ENCODE data around the gene LPAR2. TPM values are rescaled to one million over a fixed set of nuclear protein-coding genes. Genes with fewer than 3 reads are reported as not detected.

The LPAR2 gene
- total and polyA plus RNA-seq, 11 donors: 0.24 to 6.1 (median 0.74) TPM; not detected in 1

DNA sequence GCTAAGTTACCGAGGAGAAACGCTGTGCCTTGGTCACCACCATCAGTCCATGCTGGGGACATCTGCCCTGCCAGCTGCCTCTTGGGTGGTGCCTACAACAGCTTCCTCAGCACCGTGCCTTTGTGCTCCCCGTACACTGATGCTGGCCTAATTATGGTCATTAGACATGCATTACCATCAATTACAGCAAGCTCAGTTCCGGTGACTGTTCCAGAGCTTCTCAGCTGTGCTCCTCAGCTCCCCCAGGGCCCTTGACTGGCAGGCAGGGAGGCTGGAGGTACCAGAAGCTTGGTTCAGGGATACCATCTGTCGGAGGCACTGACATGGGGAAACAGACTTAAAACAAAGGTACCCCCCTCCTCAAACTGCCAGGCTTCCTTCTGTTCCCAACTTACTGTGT, 49.8 kb downstream of the LPAR2 start:
- 78 to 94% (median 91%) methylated on average over 6 of the region's 6 CpGs for WGBS, 4 donors
- no peak overlapping the region for H3K4me3 ChIP-seq
- DNase-seq: no peak
- H3K9me3 ChIP-seq: no peaks in the 10 kb centered on the region
- TF ChIP-seq, protein P1, sequence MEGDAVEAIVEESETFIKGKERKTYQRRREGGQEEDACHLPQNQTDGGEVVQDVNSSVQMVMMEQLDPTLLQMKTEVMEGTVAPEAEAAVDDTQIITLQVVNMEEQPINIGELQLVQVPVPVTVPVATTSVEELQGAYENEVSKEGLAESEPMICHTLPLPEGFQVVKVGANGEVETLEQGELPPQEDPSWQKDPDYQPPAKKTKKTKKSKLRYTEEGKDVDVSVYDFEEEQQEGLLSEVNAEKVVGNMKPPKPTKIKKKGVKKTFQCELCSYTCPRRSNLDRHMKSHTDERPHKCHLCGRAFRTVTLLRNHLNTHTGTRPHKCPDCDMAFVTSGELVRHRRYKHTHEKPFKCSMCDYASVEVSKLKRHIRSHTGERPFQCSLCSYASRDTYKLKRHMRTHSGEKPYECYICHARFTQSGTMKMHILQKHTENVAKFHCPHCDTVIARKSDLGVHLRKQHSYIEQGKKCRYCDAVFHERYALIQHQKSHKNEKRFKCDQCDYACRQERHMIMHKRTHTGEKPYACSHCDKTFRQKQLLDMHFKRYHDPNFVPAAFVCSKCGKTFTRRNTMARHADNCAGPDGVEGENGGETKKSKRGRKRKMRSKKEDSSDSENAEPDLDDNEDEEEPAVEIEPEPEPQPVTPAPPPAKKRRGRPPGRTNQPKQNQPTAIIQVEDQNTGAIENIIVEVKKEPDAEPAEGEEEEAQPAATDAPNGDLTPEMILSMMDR (IDR thresholded peaks at IDR 0.05): no peak
- no peak for TF ChIP-seq POLR2A (IDR thresholded peaks at IDR 0.05)
- ATAC-seq: no peak
- H3K27ac ChIP-seq: no peak overlapping the region
- no peaks in the 10 kb centered on the region for H3K27me3 ChIP-seq
- intact Hi-C loops (cut with DNase I): no loop called here
- H3K36me3 ChIP-seq: no peaks in the 10 kb centered on the region
- H3K4me1 ChIP-seq: no peaks in the 10 kb centered on the region

DNA sequence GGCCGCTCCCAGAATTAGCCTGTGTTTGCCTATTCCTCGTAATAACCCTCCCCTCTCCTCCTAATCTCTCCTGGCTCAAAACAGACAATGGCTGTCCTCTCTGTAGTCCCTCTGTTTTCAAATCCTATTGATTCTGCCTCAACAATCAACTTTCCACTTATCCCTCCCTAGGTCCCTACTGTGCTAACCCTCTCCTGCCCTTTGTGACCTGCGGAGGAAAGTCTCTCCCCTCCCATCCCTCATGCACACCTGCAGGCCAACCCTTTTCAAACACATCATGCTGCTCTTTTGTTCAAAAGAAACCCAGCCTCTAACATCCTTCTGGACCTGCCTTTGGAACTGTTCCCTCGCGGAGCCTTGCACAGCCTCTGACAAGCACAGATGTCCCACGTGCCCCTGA, 52.6 kb downstream of the LPAR2 start:
- intact Hi-C loops (cut with DNase I): no loop called here
- Histone ChIP-seq H3K36me3 (no peaks in the 10 kb centered on the region), H3K4me1 (no peaks in the 10 kb centered on the region), H3K27me3 (no peaks in the 10 kb centered on the region), H3K27ac (no peak overlapping the region), H3K9me3 (no peaks in the 10 kb centered on the region), H3K4me3 (no peak overlapping the region)
- 78 to 83% (median 80%) methylated on average over 6 of the region's 6 CpGs for WGBS, 4 donors
- DNase-seq: no peak
- no peak for TF ChIP-seq POLR2A (IDR thresholded peaks at IDR 0.05)
- no peak for ATAC-seq

Other genes starting within 250 kb of the LPAR2 start
- 10 to 100 TPM; 18.1 to 49.5 (median 35.5) TPM for gene GATAD2A, start 222.5 kb downstream of the LPAR2 start, total RNA-seq
- 10 to 100 TPM in 1 of 2 donors, 1 to 10 TPM in 1; 7.5 to 27.0 TPM for gene GATAD2A, start 222.5 kb downstream of the LPAR2 start, polyA plus RNA-seq
- 1 to 10 TPM in 1 of 9 donors, under 1 TPM in 8; 0.28 to 1.0 (median 0.54) TPM for gene TSSK6, start 112.7 kb downstream of the LPAR2 start, total RNA-seq
- under 1 TPM; 0.57 to 0.61 TPM for gene TSSK6, start 112.7 kb downstream of the LPAR2 start, polyA plus RNA-seq
- gene NDUFA13, start 112.0 kb downstream of the LPAR2 start, total RNA-seq: 1,000 to 10,000 TPM in 3 of 9 donors, 100 to 1,000 TPM in 6; 101 to 1,154 (median 960) TPM
- 1,000 to 10,000 TPM in 1 of 2 donors, 100 to 1,000 TPM in 1; 856 to 1,476 TPM for gene NDUFA13, start 112.0 kb downstream of the LPAR2 start, polyA plus RNA-seq
- 1 to 10 TPM in 8 of 9 donors, not detected in 1; 1.2 to 5.4 (median 2.3) TPM for gene YJEFN3, start 99.3 kb downstream of the LPAR2 start, total RNA-seq
- gene YJEFN3, start 99.3 kb downstream of the LPAR2 start, polyA plus RNA-seq: 1 to 10 TPM; 3.6 to 5.3 TPM
- gene CILP2, start 90.0 kb downstream of the LPAR2 start, total RNA-seq: under 1 TPM in 7 of 9 donors, not detected in 2; 0.07 to 0.61 (median 0.22) TPM
- gene CILP2, start 90.0 kb downstream of the LPAR2 start, polyA plus RNA-seq: under 1 TPM; 0.08 to 0.24 TPM
- under 1 TPM in 2 of 9 donors, not detected in 7; 0.43 to 0.69 TPM for gene PBX4, start 9.5 kb downstream of the LPAR2 start, total RNA-seq
- gene PBX4, start 9.5 kb downstream of the LPAR2 start, polyA plus RNA-seq: under 1 TPM in 1 of 2 donors, not detected in 1; 0.53 TPM
- gene GMIP, start 15.4 kb upstream of the LPAR2 start, total RNA-seq: 10 to 100 TPM in 2 of 9 donors, 1 to 10 TPM in 7; 1.1 to 21.7 (median 2.5) TPM
- 1 to 10 TPM; 2.1 TPM for gene GMIP, start 15.4 kb upstream of the LPAR2 start, polyA plus RNA-seq
- 10 to 100 TPM; 15.7 to 65.8 (median 23.1) TPM for gene ATP13A1, start 35.5 kb upstream of the LPAR2 start, total RNA-seq
- 10 to 100 TPM; 16.1 to 22.0 TPM for gene ATP13A1, start 35.5 kb upstream of the LPAR2 start, polyA plus RNA-seq
- 1 to 10 TPM; 1.5 to 6.8 (median 3.4) TPM for gene ZNF101, start 40.6 kb upstream of the LPAR2 start, total RNA-seq
- 1 to 10 TPM; 3.4 to 3.7 TPM for gene ZNF101, start 40.6 kb upstream of the LPAR2 start, polyA plus RNA-seq
- 1 to 10 TPM; 2.9 to 7.9 (median 3.6) TPM for gene ZNF14, start 104.9 kb upstream of the LPAR2 start, total RNA-seq
- gene ZNF14, start 104.9 kb upstream of the LPAR2 start, polyA plus RNA-seq: 1 to 10 TPM; 2.3 to 3.1 TPM
- 10 to 100 TPM in 8 of 9 donors, 1 to 10 TPM in 1; 9.0 to 20.2 (median 11.6) TPM for gene ZNF506, start 193.5 kb upstream of the LPAR2 start, total RNA-seq
- gene ZNF506, start 193.5 kb upstream of the LPAR2 start, polyA plus RNA-seq: 1 to 10 TPM; 5.0 to 6.5 TPM
- gene ZNF253, start 237.7 kb upstream of the LPAR2 start, total RNA-seq: 10 to 100 TPM in 2 of 9 donors, 1 to 10 TPM in 7; 5.6 to 16.6 (median 8.1) TPM
- 1 to 10 TPM; 3.8 to 5.5 TPM for gene ZNF253, start 237.7 kb upstream of the LPAR2 start, polyA plus RNA-seq